ENCODE results near the gene CSF3.

Gene CSF3

GRCh38 chr17:39979893-39980350 is 35.3 kb upstream of the CSF3 start:
- peaks cover 5 to 27% of the 10 kb centered on the region in 2 donors for H3K4me1 ChIP-seq (ENCODE audit: control insufficient read depth in 1 of 2, insufficient read depth in 2 of 2, low read length in 2 of 2)
- H3K9me3 ChIP-seq (ENCODE audit: control insufficient read depth in 1 of 2, low read length in 2 of 2), result no peaks in the 10 kb centered on the region
- H3K36me3 ChIP-seq (ENCODE audit: control insufficient read depth in 1 of 2, insufficient read depth in 2 of 2, low read length in 2 of 2), result peaks cover 7 to 12% of the 10 kb centered on the region in 2 donors
- H3K27me3 ChIP-seq (ENCODE audit: low read depth, low read length), result no peaks in the 10 kb centered on the region
- peak overlapping the region; percentile 68 to 75 for H3K4me3 ChIP-seq (ENCODE audit: low read depth in 1 of 2, low read length in 2 of 2)
- peak overlapping the region; percentile 89 for H3K27ac ChIP-seq (ENCODE audit: low read length)

DNA sequence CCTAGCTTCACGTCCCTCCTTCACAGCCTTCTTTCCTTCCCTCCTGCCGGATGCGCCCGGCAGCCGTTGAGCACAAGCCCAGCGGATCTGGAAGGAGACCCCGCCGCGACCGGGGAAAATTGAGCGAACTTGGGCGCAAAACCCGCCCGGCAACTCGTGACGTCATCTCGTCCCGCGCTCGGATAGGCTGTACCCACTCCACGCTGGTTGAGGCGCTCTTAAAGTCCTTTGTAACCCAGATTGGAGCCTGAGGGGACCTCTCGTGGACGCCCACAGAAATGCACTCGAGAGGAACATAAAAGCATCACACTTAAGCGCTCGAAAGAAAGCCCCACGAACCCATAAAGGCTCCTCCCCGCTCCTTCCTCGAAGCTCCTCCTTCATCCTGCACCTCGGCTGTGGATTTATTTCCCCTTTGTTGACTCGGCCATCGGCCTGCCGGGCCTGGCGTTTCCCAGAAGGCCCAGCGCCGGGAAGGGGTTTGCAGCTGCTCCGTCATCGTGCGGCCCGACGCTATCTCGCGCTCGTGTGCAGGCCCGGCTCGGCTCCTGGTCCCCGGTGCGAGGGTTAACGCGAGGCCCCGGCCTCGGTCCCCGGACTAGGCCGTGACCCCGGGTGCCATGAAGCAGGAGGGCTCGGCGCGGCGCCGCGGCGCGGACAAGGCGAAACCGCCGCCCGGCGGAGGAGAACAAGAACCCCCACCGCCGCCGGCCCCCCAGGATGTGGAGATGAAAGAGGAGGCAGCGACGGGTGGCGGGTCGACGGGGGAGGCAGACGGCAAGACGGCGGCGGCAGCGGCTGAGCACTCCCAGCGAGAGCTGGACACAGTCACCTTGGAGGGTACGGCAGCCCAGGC is 34.7 kb upstream of the CSF3 start, which contains the start of gene PSMD3:
Gene PSMD3 (plus strand): TSS at position 457 of the 856 bp plus-strand sequence. CDS start 164 bp downstream, at position 621.
- H3K27ac ChIP-seq (ENCODE audit: low read length), result peak within 1 kb of the TSS; percentile 89
- H3K4me1 ChIP-seq (ENCODE audit: control insufficient read depth in 1 of 2, insufficient read depth in 2 of 2, low read length in 2 of 2), result peaks cover 5 to 27% of the 10 kb centered on the region in 2 donors

GRCh38 chr17:39981207-39981741 is 34.0 kb upstream of the CSF3 start:
- Histone ChIP-seq H3K4me1 (ENCODE audit: control insufficient read depth in 1 of 2, insufficient read depth in 2 of 2, low read length in 2 of 2) (peaks cover 5 to 27% of the 10 kb centered on the region in 2 donors), H3K27ac (ENCODE audit: low read length) (peak overlapping the region; percentile 89), H3K9me3 (ENCODE audit: control insufficient read depth in 1 of 2, low read length in 2 of 2) (no peaks in the 10 kb centered on the region), H3K4me3 (ENCODE audit: low read depth in 1 of 2, low read length in 2 of 2) (peak overlapping the region; percentile 68 to 88), H3K27me3 (ENCODE audit: low read depth, low read length) (no peaks in the 10 kb centered on the region), H3K36me3 (ENCODE audit: control insufficient read depth in 1 of 2, insufficient read depth in 2 of 2, low read length in 2 of 2) (peaks cover 20 to 25% of the 10 kb centered on the region in 2 donors)

More for the DNA sequence above, 34.7 kb upstream of the CSF3 start, which contains the start of gene PSMD3:
- no peaks in the 10 kb centered on the region for H3K9me3 ChIP-seq (ENCODE audit: control insufficient read depth in 1 of 2, low read length in 2 of 2)
- peak within 1 kb of the TSS; percentile 68 to 88 for H3K4me3 ChIP-seq (ENCODE audit: low read depth in 1 of 2, low read length in 2 of 2)
- H3K36me3 ChIP-seq (ENCODE audit: control insufficient read depth in 1 of 2, insufficient read depth in 2 of 2, low read length in 2 of 2), result peaks cover 13 to 18% of the 10 kb centered on the region in 2 donors
- no peaks in the 10 kb centered on the region for H3K27me3 ChIP-seq (ENCODE audit: low read depth, low read length)

- H3K4me1 ChIP-seq (ENCODE audit: control insufficient read depth in 1 of 2, insufficient read depth in 2 of 2, low read length in 2 of 2), result peaks cover 5 to 27% of the 10 kb centered on the region in 2 donors
- H3K4me3 ChIP-seq (ENCODE audit: low read depth in 1 of 2, low read length in 2 of 2), result peak overlapping the region; percentile 68 to 88
- H3K27ac ChIP-seq (ENCODE audit: low read length), result peak overlapping the region; percentile 89
- no peaks in the 10 kb centered on the region for H3K9me3 ChIP-seq (ENCODE audit: control insufficient read depth in 1 of 2, low read length in 2 of 2)
- no peaks in the 10 kb centered on the region for H3K27me3 ChIP-seq (ENCODE audit: low read depth, low read length)
- peaks cover 26 to 31% of the 10 kb centered on the region in 2 donors for H3K36me3 ChIP-seq (ENCODE audit: control insufficient read depth in 1 of 2, insufficient read depth in 2 of 2, low read length in 2 of 2)
Measured at GRCh38 chr17:39981766-39982375, 33.4 kb upstream of the CSF3 start.

GRCh38 chr17:39988206-39988810 is 26.9 kb upstream of the CSF3 start:
- peaks cover 0 to 4% of the 10 kb centered on the region in 2 donors for H3K4me1 ChIP-seq (ENCODE audit: control insufficient read depth in 1 of 2, insufficient read depth in 2 of 2, low read length in 2 of 2)
- no peak overlapping the region for H3K27ac ChIP-seq (ENCODE audit: low read length)
- H3K4me3 ChIP-seq (ENCODE audit: low read depth in 1 of 2, low read length in 2 of 2), result no peak overlapping the region
- H3K27me3 ChIP-seq (ENCODE audit: low read depth, low read length), result no peaks in the 10 kb centered on the region
- peaks cover 79 to 95% of the 10 kb centered on the region in 2 donors for H3K36me3 ChIP-seq (ENCODE audit: control insufficient read depth in 1 of 2, insufficient read depth in 2 of 2, low read length in 2 of 2)
- H3K9me3 ChIP-seq (ENCODE audit: control insufficient read depth in 1 of 2, low read length in 2 of 2), result no peaks in the 10 kb centered on the region

DNA sequence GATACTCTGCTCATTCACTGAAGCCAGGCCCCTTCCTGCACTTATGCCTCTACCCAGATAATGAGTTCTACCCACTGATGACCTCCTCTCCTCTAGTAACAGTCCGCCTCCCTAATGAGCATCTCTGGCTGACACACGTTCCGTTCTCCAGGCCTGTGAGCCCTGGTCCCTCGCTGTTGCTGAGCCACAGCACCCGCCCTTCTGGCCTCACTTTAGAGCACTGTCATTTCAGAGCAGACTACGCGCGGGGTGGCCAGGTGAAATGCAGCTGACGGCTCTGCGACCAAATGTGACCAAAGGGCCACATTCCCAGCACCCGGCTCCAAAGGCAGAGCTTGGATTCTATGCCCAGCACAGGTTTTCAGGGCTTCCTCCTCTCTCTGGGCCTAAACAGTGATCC is 20.8 kb upstream of the CSF3 start:
- Histone ChIP-seq H3K27ac (ENCODE audit: low read length) (no peak overlapping the region), H3K9me3 (ENCODE audit: control insufficient read depth in 1 of 2, low read length in 2 of 2) (no peaks in the 10 kb centered on the region), H3K4me1 (ENCODE audit: control insufficient read depth in 1 of 2, insufficient read depth in 2 of 2, low read length in 2 of 2) (no peaks in the 10 kb centered on the region), H3K27me3 (ENCODE audit: low read depth, low read length) (no peaks in the 10 kb centered on the region), H3K4me3 (ENCODE audit: low read depth in 1 of 2, low read length in 2 of 2) (no peak overlapping the region), H3K36me3 (ENCODE audit: control insufficient read depth in 1 of 2, insufficient read depth in 2 of 2, low read length in 2 of 2) (peaks cover 60 to 84% of the 10 kb centered on the region in 2 donors)

GRCh38 chr17:39995438-39995837 is 19.8 kb upstream of the CSF3 start:
- Histone ChIP-seq H3K4me1 (ENCODE audit: control insufficient read depth in 1 of 2, insufficient read depth in 2 of 2, low read length in 2 of 2) (no peaks in the 10 kb centered on the region), H3K4me3 (ENCODE audit: low read depth in 1 of 2, low read length in 2 of 2) (no peak overlapping the region), H3K27ac (ENCODE audit: low read length) (no peak overlapping the region), H3K27me3 (ENCODE audit: low read depth, low read length) (no peaks in the 10 kb centered on the region), H3K36me3 (ENCODE audit: control insufficient read depth in 1 of 2, insufficient read depth in 2 of 2, low read length in 2 of 2) (peaks cover 50 to 74% of the 10 kb centered on the region in 2 donors), H3K9me3 (ENCODE audit: control insufficient read depth in 1 of 2, low read length in 2 of 2) (no peaks in the 10 kb centered on the region)

GRCh38 chr17:39996162-39996561 is 19.1 kb upstream of the CSF3 start:
- H3K4me1 ChIP-seq (ENCODE audit: control insufficient read depth in 1 of 2, insufficient read depth in 2 of 2, low read length in 2 of 2), result no peaks in the 10 kb centered on the region
- H3K27ac ChIP-seq (ENCODE audit: low read length), result no peak overlapping the region
- no peaks in the 10 kb centered on the region for H3K9me3 ChIP-seq (ENCODE audit: control insufficient read depth in 1 of 2, low read length in 2 of 2)
- peaks cover 45 to 67% of the 10 kb centered on the region in 2 donors for H3K36me3 ChIP-seq (ENCODE audit: control insufficient read depth in 1 of 2, insufficient read depth in 2 of 2, low read length in 2 of 2)
- no peak overlapping the region for H3K4me3 ChIP-seq (ENCODE audit: low read depth in 1 of 2, low read length in 2 of 2)
- H3K27me3 ChIP-seq (ENCODE audit: low read depth, low read length), result no peaks in the 10 kb centered on the region

- Histone ChIP-seq H3K27ac (ENCODE audit: low read length) (no peak overlapping the region), H3K4me1 (ENCODE audit: control insufficient read depth in 1 of 2, insufficient read depth in 2 of 2, low read length in 2 of 2) (no peaks in the 10 kb centered on the region), H3K9me3 (ENCODE audit: control insufficient read depth in 1 of 2, low read length in 2 of 2) (no peaks in the 10 kb centered on the region), H3K4me3 (ENCODE audit: low read depth in 1 of 2, low read length in 2 of 2) (no peak overlapping the region), H3K27me3 (ENCODE audit: low read depth, low read length) (no peaks in the 10 kb centered on the region), H3K36me3 (ENCODE audit: control insufficient read depth in 1 of 2, insufficient read depth in 2 of 2, low read length in 2 of 2) (peaks cover 40 to 61% of the 10 kb centered on the region in 2 donors)
Measured at GRCh38 chr17:39996800-39997199, 18.4 kb upstream of the CSF3 start.

DNA sequence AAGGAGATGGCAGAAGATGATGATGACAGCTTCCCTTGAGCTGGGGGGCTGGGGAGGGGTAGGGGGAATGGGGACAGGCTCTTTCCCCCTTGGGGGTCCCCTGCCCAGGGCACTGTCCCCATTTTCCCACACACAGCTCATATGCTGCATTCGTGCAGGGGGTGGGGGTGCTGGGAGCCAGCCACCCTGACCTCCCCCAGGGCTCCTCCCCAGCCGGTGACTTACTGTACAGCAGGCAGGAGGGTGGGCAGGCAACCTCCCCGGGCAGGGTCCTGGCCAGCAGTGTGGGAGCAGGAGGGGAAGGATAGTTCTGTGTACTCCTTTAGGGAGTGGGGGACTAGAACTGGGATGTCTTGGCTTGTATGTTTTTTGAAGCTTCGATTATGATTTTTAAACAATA is 17.7 kb upstream of the CSF3 start:
- Histone ChIP-seq H3K4me1 (ENCODE audit: control insufficient read depth in 1 of 2, insufficient read depth in 2 of 2, low read length in 2 of 2) (no peaks in the 10 kb centered on the region), H3K27ac (ENCODE audit: low read length) (no peak overlapping the region), H3K9me3 (ENCODE audit: control insufficient read depth in 1 of 2, low read length in 2 of 2) (no peaks in the 10 kb centered on the region), H3K36me3 (ENCODE audit: control insufficient read depth in 1 of 2, insufficient read depth in 2 of 2, low read length in 2 of 2) (peaks cover 35 to 53% of the 10 kb centered on the region in 2 donors), H3K27me3 (ENCODE audit: low read depth, low read length) (no peaks in the 10 kb centered on the region), H3K4me3 (ENCODE audit: low read depth in 1 of 2, low read length in 2 of 2) (no peak overlapping the region)

- H3K27ac ChIP-seq (ENCODE audit: low read length), result no peak overlapping the region
- no peaks in the 10 kb centered on the region for H3K4me1 ChIP-seq (ENCODE audit: control insufficient read depth in 1 of 2, insufficient read depth in 2 of 2, low read length in 2 of 2)
- H3K36me3 ChIP-seq (ENCODE audit: control insufficient read depth in 1 of 2, insufficient read depth in 2 of 2, low read length in 2 of 2), result peaks cover 20 to 38% of the 10 kb centered on the region in 2 donors
- no peak overlapping the region for H3K4me3 ChIP-seq (ENCODE audit: low read depth in 1 of 2, low read length in 2 of 2)
- no peaks in the 10 kb centered on the region for H3K9me3 ChIP-seq (ENCODE audit: control insufficient read depth in 1 of 2, low read length in 2 of 2)
- H3K27me3 ChIP-seq (ENCODE audit: low read depth, low read length), result no peaks in the 10 kb centered on the region
Measured at GRCh38 chr17:39999067-39999466, 16.2 kb upstream of the CSF3 start.

All from muscle layer of duodenum (tissue), 2 donors.